PFSK-1 (cell line): ENCODE data around the gene QRICH2.

ENCODE experiments used
- FOXP2 ChIP-seq: optimal IDR thresholded peaks from 2 replicates; pipeline ENCODE3; 2011; ENCODE audit warnings: borderline replicate concordance, control low read depth, inconsistent platforms; ENCODE audit not compliant: insufficient read depth; ENCODE audit errors: extremely low read length, extremely low read depth
- POLR2AphosphoS5 ChIP-seq: IDR thresholded peaks from 2 replicates; pipeline ENCODE4 v1.6.1; 2012; ENCODE audit warnings: low read depth, mild to moderate bottlenecking, control low read depth, low read length, moderate library complexity
- REST ChIP-seq, 2 experiments: IDR thresholded peaks; 2 replicates each; pipeline versions ENCODE4 v1.6.1 to v1.8.0; 2011 to 2012; ENCODE audit warnings: low read depth in 2 of 2, low read length in 2 of 2, control low read depth in 1 of 2, inconsistent platforms in 1 of 2, mild to moderate bottlenecking in 1 of 2, moderate library complexity in 1 of 2; ENCODE audit not compliant: insufficient read depth in 1 of 2
- SIN3A ChIP-seq: IDR thresholded peaks from 2 replicates; pipeline ENCODE4 v1.6.1; 2012; ENCODE audit warnings: mild to moderate bottlenecking, low read length, moderate library complexity, borderline replicate concordance; ENCODE audit not compliant: insufficient read depth
- TAF1 ChIP-seq: IDR thresholded peaks from 2 replicates; pipeline ENCODE4 v1.6.1; 2012; ENCODE audit warnings: low read length, control low read depth, borderline replicate concordance; ENCODE audit not compliant: insufficient read depth

QRICH2 gene

GRCh38 chr17:76264425-76264754 is 43.7 kb downstream of the QRICH2 start:
- TF ChIP-seq REST (IDR thresholded peaks at IDR 0.05; ENCODE audit: insufficient read depth in 1 of 2, low read depth in 2 of 2, low read length in 2 of 2) (no peak), FOXP2 (no peak), TAF1 (0 out of 2 replicates have a peak, but pooled peaks have one; percentile 45)

DNA sequence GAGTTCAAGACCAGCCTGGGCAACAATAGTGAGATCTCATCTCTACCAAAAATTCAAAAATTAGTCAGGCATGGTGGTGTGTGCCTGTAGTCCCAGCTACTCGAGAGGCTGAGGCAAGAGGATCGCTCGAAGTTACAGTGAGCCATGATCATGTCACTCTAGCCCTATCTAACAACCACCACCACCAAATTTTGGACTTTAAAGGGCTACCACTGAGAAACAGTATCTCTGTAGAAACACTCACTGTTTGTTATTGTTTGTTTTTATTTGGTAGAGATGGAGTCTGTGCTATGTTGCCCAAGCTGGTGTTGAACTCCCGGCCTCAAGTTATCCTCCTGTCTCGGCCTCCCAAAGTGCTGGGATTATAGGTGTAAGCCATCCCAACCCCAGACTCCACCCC is 44.2 kb downstream of the QRICH2 start:
- no peak for TF ChIP-seq SIN3A

DNA sequence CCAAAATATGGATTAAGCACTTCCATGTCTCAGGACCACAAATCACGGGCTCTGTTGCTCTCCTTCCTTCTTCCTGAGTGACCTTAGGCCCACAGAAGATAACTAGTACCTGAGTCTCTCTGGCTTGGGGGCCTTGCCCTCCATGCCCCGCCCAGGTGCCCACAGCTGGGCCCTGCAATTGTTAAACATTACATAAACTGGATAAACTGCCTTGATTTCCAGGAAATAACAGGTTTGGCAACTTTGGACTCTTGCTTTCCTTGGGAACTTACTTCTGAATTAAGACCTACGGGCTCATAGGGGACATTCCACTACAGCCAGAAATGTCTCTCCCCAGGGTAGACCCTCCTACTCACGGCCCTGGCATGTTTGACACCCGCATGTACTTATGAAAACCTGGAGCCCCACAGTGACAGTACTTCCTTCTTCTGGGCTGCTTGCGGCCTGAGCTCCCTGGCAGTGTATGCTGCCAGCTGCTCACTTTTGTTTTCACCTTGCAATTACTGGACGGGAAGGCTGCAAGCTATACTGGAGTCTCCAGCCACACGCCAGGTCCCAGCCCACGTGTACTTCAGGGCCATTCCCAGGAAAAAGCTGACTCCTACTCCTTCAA is 45.2 kb downstream of the QRICH2 start:
- TF ChIP-seq REST (IDR thresholded peaks at IDR 0.05; ENCODE audit: insufficient read depth in 1 of 2, low read depth in 2 of 2, low read length in 2 of 2) (no peak), POLR2AphosphoS5 (peak; percentile 53), FOXP2 (no peak)

DNA sequence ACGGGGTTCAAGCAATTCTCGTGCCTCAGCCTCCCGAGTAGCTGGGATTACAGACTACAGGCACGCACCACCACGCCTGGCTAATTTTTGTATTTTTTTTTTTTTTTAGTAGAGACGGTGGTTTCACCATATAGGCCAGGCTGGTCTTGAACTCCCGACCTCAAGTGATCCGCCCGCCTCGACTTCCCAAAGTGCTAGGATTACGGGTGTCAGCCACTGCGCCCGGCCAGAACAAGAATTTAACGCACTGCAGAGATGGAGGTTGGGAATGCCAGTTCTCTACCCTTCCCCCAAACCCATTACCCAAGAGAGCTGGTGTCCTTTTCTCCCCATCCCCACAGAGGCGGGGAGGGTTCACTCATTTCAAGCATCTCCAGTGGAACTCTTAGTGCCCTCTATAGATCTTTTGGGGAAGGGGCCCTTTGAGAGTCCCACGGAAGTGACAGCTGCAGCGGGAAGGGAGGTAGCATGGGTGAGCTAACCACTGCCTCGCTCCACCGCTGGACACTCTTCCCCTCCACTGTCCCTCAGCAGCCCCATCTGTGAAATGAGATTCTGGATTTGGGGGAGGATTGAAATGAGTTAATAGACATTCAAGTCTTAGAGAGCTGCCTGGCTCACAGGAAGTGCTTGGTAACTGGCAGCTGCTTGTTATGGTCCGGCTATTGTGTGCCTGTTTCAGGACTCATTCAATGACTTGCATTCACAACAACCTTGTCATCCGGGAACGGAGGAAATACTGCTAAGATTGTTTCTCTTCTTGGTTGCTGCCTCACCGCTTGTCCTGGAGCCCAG is 46.5 kb downstream of the QRICH2 start:
- TF ChIP-seq SIN3A, result peak; percentile 41; the same call in 1 of the 2 replicates
- peak; percentile 39 for TF ChIP-seq FOXP2
- TF ChIP-seq POLR2AphosphoS5, result peak; percentile 65
- TF ChIP-seq TAF1, result 0 out of 2 replicates have a peak, but pooled peaks have one; percentile 52
- no peak for TF ChIP-seq REST (IDR thresholded peaks at IDR 0.05; ENCODE audit: insufficient read depth in 1 of 2, low read depth in 2 of 2, low read length in 2 of 2)

- TF ChIP-seq REST (IDR thresholded peaks at IDR 0.05; ENCODE audit: insufficient read depth in 1 of 2, low read depth in 2 of 2, low read length in 2 of 2) (no peak), FOXP2 (no peak), TAF1 (no peak), POLR2AphosphoS5 (no peak), SIN3A (no peak)
Observed at GRCh38 chr17:76260669-76261068, 47.4 kb downstream of the QRICH2 start.
